Colon (tissue), 2 donors: ENCODE data around the gene KCNK1.
"Not testable (repeated sequence)": the region's sequence is repeated elsewhere in the genome, so short reads cannot be mapped to it uniquely, and the experiment has no call there.

Source experiments
- FAIRE-seq: peaks from 2 replicates; lab custom pipeline; 2012; peaks lifted over from hg19 to GRCh38; lab: Jason Lieb, UNC
- donor health status: control.
- donor health status: control.

KCNK1 gene

DNA sequence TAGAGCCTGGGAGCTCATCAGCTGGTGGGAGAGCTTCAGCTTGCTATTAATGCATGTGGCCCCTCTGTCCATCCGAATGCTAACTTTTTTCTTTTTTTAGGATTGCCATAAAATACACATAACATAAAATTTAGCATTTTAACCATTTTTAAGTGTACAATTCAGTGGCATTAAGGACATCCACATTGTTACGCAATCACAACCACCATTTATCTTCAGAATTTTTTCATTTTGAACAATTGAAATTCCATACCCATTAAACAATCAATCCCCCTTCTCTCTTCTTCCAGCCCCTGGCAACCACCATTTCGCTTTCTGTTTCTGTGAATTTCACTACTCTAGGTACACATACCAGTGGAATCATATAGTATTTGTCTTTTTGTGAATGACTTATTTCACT is 4.9 kb upstream of the KCNK1 start:
- no peak for FAIRE-seq

DNA sequence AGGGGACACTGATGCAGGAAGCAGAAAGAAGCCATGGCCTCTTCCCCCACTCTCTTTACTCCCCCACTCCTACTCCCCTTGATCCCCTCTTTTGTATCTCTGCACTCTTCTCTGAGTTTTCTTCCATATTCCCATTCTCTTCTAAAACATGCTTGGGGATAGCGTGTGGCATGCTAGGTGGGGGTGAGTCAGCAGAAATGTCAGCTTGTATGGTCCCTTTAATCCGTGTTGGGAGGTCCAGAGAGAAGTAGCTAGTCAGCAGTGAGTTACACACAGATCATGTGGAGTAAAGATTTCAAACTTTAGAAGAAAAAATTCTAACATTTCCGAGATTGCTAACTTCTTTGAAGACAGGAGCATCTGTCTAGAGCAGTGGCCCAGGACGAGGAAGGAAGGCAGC is 4.0 kb upstream of the KCNK1 start:
- no peak for FAIRE-seq

- no peak for FAIRE-seq
These were observed 3.3 kb upstream of the KCNK1 start for GRCh38 chr1:233610628-233611027.

DNA sequence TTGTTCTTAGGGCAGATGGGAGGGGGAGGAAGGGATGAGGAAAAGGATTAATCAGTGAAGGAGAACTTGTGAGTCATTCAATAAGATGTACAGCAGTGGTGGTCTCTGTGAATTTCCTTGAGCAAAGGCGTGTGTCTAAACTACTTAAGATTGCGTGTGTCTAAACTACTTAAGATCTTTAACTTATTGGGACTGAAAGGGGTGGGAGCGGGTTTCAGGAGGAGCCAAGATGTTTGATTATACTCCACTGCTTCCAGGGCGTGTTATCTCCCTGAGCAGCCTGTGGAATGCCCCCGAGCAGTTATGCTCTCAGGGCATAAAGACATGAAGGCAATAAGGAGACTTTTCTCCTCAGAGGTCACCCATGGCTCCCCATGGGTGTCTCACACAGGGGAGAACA is 2.5 kb upstream of the KCNK1 start:
- FAIRE-seq = not testable (repeated sequence)

- FAIRE-seq = no peak
These were observed 352 bp downstream of the KCNK1 start for GRCh38 chr1:233614173-233614742.

- no peak for FAIRE-seq
These were observed 1.0 kb downstream of the KCNK1 start for GRCh38 chr1:233614743-233615521.

- no peak for FAIRE-seq
These were observed 1.7 kb downstream of the KCNK1 start for GRCh38 chr1:233615571-233615970.

DNA sequence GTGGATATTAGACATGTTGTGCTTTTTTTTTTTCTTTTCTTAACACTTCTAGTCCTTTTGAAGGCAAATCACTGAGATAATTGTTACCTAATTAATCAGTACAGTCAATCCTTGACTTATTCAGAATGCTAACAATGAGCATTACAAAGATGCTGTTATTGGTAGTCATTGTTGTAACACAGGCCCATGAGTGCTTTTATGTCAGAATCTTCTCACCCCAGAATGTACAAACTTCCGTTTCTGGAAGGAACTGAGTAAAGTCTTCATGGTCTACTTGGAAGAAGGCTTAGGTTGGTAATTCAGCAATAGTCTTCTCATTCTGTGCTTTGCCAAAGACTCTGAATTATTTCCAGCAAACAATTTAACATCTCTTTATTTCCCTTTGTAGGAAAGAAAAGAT is 3.1 kb downstream of the KCNK1 start:
- no peak for FAIRE-seq

- not testable (repeated sequence) for FAIRE-seq
These were observed 5.5 kb downstream of the KCNK1 start for GRCh38 chr1:233619414-233619813.

- FAIRE-seq = no peak
These were observed 6.2 kb downstream of the KCNK1 start for GRCh38 chr1:233620065-233620464.

- peak; percentile 5 for FAIRE-seq
These were observed 8.0 kb downstream of the KCNK1 start for GRCh38 chr1:233621923-233622322.

DNA sequence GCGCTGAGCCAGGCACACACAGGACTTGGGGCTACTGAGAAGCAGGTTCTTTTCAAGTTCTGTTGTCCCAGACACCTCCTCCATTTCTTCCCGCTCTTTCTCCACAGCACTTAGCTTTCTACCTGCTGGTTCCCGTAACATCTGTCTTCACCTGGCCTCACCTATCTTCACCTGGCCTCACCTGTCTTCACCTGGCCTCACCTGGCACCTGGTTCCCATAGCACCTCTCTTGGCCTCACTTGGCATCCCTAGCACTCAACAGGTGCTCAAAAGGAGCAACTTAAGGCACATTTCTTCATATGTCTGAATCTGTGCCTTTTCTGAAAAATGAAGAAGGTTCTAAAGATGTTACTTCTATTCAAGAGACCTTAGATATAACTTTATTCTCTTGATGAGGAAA is 10.4 kb downstream of the KCNK1 start:
- FAIRE-seq = no peak

- FAIRE-seq = no peak
These were observed 11.2 kb downstream of the KCNK1 start for GRCh38 chr1:233625087-233625486.

DNA sequence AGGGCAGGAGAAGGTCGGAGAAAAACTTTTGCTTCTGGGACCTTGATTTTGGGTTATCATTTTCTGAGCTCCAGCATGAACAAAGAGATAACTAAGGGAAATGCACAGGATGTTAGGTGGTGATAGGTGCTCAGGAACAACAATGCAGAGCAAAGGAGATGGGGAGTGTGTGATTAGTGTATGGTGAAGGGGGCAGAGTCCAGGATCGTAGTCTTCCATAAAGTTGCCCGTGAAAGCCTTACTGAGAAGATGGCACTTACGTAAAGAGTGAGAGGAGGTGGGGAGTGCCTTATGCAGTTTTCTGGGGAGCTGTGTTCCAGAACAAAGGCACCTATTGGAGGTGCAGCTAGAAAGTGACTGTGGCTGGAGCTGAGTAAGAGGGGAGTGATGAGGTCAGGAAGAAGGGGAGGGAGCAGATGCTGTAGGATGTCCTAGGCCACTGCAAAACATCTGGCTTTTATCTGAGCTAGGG is 11.6 kb downstream of the KCNK1 start:
- no peak for FAIRE-seq

GRCh38 chr1:233627376-233627775 is 13.5 kb downstream of the KCNK1 start:
- FAIRE-seq = no peak

DNA sequence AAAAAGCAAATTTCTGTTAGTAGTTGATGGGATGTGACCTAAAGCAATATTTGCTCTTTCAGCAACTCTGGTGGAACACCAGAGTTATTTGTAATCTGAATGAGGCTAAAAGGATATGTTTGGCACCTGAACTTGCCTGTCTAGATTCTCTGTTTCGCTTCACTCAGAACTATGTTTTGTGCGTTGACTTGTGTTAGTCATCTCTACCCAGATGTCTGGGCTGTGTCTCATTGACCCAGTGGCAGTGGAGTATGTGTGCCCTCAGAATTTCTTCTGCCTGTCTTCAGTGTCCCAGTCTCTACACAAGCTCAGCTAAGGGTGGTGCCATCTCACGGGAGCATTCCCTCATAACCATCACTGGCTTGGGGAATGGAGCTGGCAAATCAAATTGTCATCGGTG is 13.9 kb downstream of the KCNK1 start:
- FAIRE-seq = no peak

DNA sequence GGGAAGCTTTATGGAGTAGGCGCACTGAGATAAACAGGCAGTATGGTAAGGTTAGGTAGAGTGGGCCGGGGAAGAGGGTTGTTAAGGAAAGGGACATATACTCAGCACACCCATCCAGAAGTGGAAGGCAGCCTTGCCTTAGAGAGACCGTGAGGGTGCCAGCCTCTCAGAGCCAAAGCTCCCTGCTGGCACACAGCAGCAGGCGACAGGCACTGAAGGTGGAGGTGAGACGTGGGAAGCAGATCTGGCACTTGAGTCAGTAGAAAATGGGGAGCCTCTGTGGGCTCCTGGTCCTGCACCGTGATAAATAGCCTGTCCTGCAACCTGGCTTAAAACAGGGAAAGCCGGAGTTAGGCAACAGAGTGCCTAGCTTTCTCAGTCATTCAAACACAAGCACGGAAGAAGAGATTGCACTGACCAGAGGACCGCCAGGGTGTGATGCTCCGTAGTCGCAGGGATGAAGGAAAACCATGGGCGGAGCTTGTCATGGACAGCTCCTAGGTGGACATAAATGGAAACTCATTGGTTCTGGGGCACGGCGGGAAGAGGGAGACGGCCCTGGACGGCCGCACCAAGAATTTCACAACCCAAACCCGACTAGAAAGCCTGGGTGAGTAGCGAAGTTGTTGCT is 15.5 kb downstream of the KCNK1 start:
- FAIRE-seq = no peak

DNA sequence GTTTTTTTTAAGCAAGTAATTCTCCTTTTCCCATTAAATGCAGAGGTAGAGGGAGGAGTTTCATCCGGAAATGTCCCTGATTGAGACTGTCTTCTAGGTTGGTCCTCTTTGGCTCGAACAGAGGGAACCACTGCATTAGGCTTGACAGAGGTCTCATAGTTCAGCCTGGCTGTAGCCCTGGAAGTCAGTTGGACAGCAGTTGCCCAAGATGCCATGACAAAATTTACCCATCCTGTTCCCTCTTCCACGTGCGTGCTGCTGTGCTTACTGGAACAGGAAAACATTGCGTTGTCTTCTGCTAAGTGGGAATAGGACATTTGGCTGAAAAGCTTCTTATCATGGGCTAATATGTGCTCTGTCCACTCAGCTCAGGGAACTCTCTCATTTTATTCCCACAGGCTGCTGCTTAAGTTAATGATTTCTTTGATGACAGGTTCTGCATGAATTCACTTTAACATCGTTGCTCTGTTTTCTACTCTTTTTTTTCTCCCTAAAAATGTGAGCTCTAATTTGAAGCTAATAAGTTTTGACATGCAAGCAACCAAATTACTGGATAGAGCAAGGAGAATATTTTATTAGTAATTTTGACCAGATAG is 18.0 kb downstream of the KCNK1 start:
- no peak for FAIRE-seq

- no peak for FAIRE-seq
These were observed 18.5 kb downstream of the KCNK1 start for GRCh38 chr1:233632436-233632835.

DNA sequence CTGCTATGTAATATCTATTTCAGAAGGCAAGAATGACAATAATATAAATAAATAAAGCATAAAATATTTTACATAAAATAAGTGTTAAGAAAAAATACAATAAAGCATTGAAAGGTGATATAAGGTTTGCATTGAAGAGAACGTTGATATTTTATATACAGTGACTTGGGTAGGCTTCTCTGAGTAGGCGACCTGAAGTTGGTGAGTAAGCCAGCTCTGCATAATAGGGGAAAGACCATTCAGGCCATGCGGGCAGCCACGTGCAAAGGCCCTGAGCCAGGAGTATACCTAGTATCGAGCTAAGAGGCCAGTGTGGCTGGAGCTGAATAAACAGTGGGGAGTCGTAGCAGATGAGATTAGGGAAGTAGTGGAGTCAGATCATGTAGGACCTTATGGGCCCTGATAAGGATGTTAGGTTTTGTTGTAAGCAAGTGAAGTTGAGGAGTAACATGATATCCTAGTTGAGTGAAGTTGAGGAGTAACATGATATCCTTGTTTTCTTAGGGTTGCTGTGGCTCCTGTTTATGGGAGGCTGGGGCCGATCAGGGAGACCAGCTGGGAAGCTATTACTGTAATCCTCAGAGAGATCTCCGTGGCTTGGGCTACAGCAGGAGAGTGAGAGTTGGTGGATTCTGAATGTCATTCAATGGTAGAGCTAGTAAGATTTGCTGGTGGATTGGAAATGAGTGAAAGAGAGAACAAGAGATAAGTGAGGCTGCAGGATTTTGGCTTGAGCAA is 22.0 kb downstream of the KCNK1 start:
- no peak for FAIRE-seq

DNA sequence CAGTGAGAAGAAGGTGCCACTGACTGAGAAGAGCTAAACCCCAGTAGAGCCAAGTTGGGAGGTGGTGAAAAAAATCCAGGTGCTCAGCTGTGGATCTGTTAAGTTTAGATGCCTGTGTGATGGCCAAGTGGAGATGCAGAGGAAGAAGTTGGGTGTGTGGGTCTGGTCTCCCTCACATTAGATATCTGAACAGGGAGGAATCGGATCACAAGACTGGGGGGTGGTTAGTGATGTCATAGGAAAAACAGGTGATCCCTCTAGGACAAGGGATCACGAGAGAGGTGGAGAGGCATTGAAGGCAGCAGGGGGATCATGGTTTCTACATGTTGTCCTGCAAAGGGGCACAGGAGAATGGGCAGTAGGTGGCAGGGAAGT is 22.6 kb downstream of the KCNK1 start:
- no peak for FAIRE-seq

DNA sequence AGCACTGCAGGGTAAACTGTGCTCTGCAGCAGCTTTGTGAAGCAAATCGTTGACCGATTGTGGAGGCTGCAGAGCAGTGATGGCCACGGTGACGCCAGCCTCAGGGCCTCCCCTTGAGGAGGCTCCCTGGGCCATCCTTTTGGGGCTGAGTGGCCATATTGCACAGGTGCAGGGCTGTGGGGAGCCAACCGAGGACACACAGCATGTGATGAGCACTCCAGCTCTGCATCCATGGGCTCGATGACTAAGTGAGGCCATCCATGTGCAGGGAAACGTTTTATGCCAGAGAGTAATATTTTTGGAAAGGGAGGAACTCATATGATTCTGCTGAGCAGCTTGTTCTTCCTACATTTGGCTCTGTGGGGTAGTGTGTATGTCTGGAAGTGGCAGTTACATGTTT is 24.6 kb downstream of the KCNK1 start:
- FAIRE-seq = no peak
